IMR-90 (cell line): ENCODE data around the gene WDR45B.

Experiments
- CEBPB ChIP-seq: IDR thresholded peaks from 2 replicates; pipeline ENCODE4 v1.6.1; 2012; ENCODE audit warnings: low read depth, low read length, improper control_type of control experiment
- FOS ChIP-seq: fragments of 150-350 bp; IDR thresholded peaks from 2 replicates; pipeline ENCODE4 v1.6.1; 2016; ENCODE audit warnings: low read depth, low read length
- MXI1 ChIP-seq: IDR thresholded peaks from 2 replicates; pipeline ENCODE4 v1.6.1; 2012; ENCODE audit warnings: low read depth, mild to moderate bottlenecking, low read length, moderate library complexity, borderline replicate concordance
- RAD21 ChIP-seq: IDR thresholded peaks from 2 replicates; pipeline ENCODE4 v1.6.1; 2012; ENCODE audit warnings: low read length, improper control_type of control experiment
- TF ChIP-seq, protein P1 (sequence below): conservative IDR thresholded peaks from 2 replicates; pipeline ENCODE4 v1.5.1; 2012; ENCODE audit warnings: mild to moderate bottlenecking, low read depth, low read length, improper control_type of control experiment

DNA sequence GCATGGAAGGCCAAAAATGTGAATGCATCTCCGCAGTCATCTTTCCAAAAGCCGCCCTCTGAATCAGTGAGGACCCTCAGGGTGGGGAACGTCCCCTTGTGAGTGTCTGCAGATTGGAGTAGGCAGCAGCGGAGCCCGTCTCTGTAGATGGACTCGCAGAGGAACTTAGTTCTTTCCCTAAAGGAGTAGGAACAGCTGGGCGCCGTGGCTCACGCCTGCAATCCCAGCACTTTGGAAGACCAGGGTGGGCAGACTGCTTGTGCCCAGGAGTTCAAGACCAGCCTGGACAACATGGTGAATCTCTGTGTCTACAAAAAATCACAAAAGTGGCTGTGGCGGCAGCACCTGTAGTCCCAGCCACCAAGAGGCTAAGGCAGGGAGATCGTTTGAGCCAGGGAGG is 53.7 kb downstream of the WDR45B start:
- TF ChIP-seq, protein P1, sequence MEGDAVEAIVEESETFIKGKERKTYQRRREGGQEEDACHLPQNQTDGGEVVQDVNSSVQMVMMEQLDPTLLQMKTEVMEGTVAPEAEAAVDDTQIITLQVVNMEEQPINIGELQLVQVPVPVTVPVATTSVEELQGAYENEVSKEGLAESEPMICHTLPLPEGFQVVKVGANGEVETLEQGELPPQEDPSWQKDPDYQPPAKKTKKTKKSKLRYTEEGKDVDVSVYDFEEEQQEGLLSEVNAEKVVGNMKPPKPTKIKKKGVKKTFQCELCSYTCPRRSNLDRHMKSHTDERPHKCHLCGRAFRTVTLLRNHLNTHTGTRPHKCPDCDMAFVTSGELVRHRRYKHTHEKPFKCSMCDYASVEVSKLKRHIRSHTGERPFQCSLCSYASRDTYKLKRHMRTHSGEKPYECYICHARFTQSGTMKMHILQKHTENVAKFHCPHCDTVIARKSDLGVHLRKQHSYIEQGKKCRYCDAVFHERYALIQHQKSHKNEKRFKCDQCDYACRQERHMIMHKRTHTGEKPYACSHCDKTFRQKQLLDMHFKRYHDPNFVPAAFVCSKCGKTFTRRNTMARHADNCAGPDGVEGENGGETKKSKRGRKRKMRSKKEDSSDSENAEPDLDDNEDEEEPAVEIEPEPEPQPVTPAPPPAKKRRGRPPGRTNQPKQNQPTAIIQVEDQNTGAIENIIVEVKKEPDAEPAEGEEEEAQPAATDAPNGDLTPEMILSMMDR, result no peak
- TF ChIP-seq FOS (no peak), CEBPB (no peak), RAD21 (no peak), MXI1 (no peak)
